Stimulated activated CD8-positive, alpha-beta memory T cell treated with anti-CD3 and anti-CD28 coated beads, Interleukin-7, amount 100 ng/mL, for 48 hours (primary cell): ENCODE data around the gene TTLL11.

Source experiments
- DNase-seq, 2 donors: peaks; one replicate each; pipeline ENCODE4 v3.0.0-alpha.2; 2020; ENCODE audit warnings: low read depth in 1 of 2; ENCODE audit errors: extremely low read depth in 1 of 2

TTLL11 gene

GRCh38 chr9:121888438-121888775 is 204.7 kb downstream of the TTLL11 start:
- DNase-seq = no peak

GRCh38 chr9:121887553-121888437 is 205.3 kb downstream of the TTLL11 start:
- no peak for DNase-seq

GRCh38 chr9:121886759-121887485 is 206.2 kb downstream of the TTLL11 start:
- DNase-seq = peak; percentile 44 to 51

DNA sequence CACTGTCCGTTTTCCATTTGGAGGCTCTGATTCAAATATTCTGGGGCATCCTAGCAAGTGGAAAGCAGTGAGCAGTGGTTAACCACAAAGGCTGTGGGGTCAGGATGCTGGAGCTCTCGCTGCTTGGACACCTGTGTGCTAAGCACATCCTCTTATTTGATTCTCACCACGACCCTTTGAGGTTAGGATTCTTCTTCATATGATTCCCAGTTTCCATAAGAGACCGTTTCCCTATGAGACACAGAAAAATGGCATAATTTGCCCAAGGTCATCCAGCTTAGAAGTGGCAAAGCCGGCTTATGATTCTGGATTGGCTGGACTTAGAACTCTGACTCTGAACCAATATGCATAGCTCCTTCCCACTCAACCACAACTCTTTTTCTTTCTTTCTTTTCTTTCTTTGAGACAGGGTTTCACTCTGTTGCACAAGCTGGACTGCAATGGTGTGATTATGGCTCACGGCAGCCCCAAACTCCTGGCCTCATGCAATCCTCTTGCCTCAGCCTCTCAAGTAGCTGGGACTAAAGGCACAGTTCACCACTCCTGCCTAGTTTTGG is 207.7 kb downstream of the TTLL11 start:
- no peak for DNase-seq

- DNase-seq = no peak
Observed at GRCh38 chr9:121884057-121884541, 209.0 kb downstream of the TTLL11 start.

- DNase-seq = no peak
Observed at GRCh38 chr9:121883281-121884056, 209.6 kb downstream of the TTLL11 start.

DNA sequence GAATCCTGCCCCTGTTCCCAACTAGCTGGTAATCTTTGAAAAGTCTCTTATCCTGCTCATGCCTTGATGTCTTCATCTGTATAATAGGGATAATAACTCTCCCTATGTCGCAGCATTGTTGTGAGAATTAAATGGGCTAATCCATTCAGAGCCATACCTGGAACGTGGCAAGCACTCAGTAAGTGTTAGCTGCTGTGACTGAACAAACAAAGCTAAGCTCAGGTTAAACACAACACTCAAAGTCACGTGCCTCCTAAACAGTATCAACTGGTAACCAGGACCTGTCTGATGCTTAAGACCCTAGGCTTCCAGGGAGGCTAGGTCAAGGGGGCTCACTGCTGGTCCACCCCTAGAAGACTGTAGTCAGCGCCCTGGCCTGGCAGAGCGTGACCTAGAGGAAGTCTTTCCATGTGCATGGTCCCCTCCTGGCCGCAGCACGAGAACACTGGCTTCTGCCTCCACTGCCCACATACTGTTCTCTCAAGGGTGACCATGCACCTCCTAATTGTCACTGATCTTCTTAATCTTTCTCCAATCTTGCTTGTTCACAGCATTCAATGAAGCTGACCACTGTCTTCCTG is 211.1 kb downstream of the TTLL11 start:
- no peak for DNase-seq

DNA sequence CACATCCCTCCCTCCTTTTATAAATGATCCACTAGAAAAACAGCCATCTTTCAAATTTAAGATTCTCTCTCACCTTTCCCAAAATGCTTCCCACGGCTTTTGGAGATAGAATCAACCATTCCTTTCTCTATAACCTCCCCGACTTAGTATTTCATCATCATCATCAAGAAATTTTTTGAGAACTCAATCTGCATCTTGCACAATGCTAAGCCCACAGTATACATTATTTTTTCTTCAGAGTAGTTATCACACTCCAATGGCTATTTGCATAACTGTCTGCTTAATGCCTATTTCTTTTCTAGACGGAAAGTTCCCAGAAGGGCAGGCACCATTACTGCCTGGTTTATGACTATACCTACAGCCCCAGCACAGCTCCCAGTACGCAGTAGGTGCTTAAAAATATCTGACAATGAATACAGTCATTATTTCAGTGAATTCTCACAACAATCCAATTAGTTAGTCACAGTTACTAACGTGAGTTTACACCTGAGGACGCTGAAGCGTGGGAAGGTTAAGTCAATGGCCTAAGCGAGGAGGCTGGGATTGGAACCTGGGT is 212.7 kb downstream of the TTLL11 start:
- DNase-seq = no peak

DNA sequence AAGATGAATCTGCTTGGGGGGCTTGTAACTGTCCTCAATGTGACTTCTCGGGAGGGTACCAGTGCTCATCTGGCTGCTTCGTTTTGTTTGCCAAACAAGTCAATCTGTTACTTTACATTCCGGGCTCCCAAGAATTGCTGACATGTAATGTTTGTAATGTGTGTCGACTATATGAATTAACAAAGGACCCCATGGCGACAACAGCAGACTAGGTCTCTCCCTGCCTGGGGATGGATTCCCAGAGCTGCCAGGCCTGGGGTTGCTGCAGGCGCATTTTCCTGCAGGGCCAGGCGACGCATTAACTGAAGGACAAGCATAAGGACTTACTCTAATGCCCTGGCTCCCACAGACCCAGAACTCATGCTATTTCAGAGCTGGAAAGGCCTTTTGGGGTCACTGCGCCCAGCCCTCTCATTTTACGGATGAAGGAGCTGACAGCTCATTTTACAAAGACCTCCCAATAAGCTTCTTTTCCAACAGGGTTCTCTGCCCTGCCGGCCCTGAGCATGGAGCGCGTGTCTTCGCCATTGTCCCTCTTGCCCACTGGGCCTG is 214.8 kb downstream of the TTLL11 start:
- DNase-seq = no peak

GRCh38 chr9:121876658-121877271 is 216.3 kb downstream of the TTLL11 start:
- DNase-seq = no peak

DNA sequence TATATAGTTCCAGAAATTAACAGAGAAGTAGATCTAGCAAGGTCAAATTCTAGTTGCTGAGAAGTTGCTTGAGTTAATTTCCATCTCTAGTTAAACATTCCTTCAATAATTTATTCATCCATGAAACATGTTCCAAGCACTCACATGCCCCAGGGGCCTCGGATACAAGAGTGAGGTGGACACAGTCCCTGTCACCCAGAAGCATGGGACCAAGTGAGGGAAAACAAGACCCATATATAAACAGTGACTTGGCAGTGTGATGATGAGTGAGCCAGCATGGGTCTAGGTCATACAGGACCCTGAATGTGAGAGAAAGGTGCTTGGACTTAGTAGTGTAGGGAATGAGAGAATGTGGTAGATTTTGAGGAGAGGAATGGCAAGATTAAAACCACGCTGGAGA is 216.9 kb downstream of the TTLL11 start:
- DNase-seq = no peak

GRCh38 chr9:121874524-121874923 is 218.6 kb downstream of the TTLL11 start:
- no peak for DNase-seq

DNA sequence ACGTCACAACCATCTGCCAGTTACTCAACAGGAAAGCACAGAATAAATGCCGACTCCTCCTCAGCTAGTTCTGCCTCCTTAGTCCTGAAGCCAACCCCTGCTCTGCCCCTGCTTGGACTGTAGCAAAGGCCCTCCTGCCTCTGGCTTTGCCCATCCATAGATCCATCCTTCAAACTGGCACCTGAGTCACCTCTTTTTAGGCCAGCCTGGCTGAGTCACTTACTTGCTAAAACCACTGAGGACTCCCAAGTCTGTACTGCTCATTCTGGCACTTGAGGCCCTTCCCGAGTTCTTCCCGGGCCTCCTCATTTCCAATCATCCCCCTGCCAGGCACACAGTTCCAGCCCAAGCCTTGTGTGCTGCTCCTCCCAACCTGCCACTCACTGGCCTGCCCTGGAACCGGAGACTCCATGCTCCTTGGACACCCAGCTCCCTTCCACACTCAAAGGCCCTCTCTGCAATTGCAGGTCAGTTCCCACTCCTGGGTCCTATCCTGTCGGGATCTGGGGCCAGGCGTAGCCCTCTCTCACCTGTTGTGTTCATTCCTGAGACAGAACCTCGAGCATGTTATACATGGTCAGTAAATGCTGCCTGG is 221.6 kb downstream of the TTLL11 start:
- DNase-seq = no peak

DNA sequence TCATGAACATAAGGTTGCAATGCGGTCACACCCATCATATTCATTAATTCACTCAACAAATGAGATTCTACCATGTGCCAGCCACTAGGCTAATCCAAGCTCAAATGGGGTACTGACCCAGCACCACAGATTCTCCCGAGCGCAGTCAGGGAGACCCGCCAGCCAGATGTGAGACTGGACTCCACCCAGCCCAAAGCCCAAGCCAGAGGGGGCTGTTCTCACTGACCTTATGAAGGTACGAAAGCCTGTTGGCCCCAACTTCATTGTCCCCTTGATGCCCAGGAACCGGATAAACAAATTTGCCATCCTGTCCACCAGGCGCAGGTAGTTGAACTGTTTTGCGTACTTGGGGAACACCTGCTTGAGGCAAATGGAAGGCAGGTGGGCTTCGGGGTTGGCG is 222.8 kb downstream of the TTLL11 start:
- DNase-seq = no peak

DNA sequence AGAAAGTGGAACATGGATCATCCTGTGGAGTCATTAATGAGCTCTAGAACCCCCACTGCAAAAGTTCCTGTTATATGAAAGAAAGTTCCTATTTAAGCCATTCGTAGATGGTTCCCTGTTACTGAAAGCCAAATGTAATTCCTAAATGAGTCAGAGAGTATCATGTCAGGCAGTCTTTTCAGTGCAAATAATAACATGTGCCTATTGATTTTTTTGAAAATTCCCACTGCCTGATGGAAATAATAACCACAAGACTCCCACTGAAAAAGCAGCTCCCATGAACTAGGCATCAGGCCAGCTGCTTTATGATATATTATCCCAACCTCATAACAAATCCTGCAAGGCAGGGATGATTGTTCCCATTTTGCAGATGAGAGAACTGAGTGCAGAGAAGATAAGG is 224.5 kb downstream of the TTLL11 start:
- DNase-seq = no peak

DNA sequence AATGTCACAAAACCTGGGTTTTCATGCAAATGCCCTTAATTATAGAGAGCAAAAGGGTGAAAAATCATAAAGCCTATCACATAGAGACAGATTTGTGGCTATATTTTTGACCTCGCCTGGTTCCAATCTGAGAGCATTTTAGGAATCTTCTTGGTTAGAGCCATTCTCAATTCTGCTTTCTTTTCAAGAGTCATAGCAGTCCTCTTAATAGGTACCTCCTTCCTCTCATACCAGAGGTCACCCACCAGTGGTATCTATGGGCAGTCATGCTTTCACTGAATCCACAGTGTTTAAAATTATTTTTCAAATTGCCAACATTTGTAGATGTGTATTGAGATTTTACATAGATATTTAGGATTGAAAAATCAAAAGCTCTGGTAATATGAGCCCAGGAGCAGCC is 226.2 kb downstream of the TTLL11 start:
- no peak for DNase-seq

DNA sequence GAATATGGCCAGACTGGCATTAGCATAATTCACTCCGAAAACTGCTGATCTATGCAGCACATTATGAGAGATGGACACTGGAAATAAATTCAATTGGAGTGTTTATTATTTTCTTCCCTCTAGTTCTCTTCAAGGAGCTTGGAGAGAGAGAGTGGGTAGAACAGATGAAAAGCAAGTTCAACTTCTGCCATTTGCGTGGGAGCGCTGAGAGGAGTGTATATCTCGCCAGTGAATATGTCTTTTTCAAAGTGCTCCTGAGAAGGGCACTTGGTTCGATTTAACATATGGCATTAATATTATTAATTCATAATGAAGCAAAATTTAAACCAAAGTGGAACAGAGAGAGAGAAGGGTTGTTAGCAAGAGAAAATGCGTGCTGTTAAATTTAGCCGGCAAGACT is 227.2 kb downstream of the TTLL11 start:
- no peak for DNase-seq

- no peak for DNase-seq
Observed at GRCh38 chr9:121865060-121865459, 228.0 kb downstream of the TTLL11 start.

DNA sequence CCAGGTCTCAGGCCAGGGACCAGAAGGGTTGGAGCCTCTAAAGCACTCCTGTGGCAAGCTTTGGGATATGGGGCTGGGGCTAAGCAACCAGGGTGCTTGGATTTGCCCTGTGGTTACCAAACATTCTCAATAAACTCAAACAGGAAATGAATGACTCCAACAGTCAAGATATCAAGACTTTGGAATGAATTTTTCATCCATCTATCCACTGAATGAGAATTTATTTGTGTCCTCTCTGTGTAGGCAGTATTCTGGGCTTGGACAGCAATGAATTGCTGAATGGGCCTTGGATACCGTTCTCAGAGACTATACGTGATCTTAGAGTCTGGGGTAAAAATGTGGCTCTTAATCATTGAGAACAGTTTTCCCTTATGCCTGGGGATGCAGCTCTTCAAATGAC is 229.2 kb downstream of the TTLL11 start:
- no peak for DNase-seq
